GM12891 (cell line): ENCODE data around the gene HIF3A.

Experiments
- POLR2A ChIP-seq: IDR thresholded peaks from 2 replicates; pipeline ENCODE4 v1.6.1; 2011; ENCODE audit warnings: low read depth, low read length, control low read depth
- POLR2AphosphoS5 ChIP-seq: IDR thresholded peaks from 2 replicates; pipeline ENCODE4 v1.6.1; 2011; ENCODE audit warnings: low read depth, low read length, control low read depth

DNA sequence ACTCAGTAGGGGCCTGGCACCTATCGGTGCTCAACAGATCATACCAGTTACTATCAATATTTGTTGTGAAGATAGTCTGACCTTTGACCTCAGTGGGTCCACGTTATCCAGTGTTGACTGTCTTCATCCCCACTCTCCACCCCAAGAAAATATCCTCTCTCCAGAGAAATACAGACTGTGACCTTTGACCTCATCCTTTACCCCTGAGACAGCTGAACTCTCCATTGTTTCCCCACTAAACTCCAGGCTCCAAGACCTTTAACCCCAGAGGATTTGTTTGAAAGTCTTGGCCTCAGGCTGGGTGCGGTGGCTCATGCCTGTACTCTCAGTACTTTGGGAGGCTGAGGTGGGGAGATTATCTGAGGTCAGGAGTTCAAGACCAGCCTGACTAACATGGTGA, 27.4 kb downstream of the HIF3A start:
- TF ChIP-seq POLR2A (no peak), POLR2AphosphoS5 (no peak)
